GM18505 (cell line): Measurements from ENCODE around the gene TEKT5.
"Not testable (repeated sequence)": the region's sequence is repeated elsewhere in the genome, so short reads cannot be mapped to it uniquely, and the experiment has no call there.

ENCODE experiments used
- ATAC-seq: cut with Tn5 transposase; IDR thresholded peaks from one replicate; pipeline ENCODE4 v1.9.1; 2021; ENCODE audit not compliant: unreplicated experiment
- POLR2A ChIP-seq: IDR thresholded peaks from 4 replicates; pipeline ENCODE4 v1.6.1; 2011; ENCODE audit warnings: borderline replicate concordance; ENCODE audit not compliant: insufficient read depth, insufficient read length; ENCODE audit errors: extremely low read depth

TEKT5 gene

GRCh38 chr16:10624527-10624926 is 70.2 kb downstream of the TEKT5 start:
- no peak for ATAC-seq
- no peak for TF ChIP-seq POLR2A

DNA sequence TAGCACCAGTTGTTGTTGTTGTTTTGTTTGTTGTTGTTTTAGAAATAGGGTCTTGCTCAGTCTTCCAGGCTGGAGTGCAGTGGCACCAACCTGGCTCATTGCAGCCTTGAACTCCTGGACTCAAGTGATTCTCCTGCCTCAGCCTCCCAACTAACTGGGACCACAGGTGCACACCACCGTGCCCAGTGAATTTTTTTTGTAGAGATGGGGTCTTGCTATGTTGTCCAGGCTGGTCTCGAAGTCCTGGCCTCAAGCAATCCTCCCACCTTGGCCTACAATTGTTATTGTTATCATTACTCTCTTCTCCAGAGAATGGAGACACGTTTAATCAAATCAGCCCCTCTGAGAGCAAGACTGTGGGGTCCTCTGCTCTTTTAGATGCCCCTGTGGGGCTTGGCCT is 71.7 kb downstream of the TEKT5 start:
- ATAC-seq: no peak
- no peak for TF ChIP-seq POLR2A

DNA sequence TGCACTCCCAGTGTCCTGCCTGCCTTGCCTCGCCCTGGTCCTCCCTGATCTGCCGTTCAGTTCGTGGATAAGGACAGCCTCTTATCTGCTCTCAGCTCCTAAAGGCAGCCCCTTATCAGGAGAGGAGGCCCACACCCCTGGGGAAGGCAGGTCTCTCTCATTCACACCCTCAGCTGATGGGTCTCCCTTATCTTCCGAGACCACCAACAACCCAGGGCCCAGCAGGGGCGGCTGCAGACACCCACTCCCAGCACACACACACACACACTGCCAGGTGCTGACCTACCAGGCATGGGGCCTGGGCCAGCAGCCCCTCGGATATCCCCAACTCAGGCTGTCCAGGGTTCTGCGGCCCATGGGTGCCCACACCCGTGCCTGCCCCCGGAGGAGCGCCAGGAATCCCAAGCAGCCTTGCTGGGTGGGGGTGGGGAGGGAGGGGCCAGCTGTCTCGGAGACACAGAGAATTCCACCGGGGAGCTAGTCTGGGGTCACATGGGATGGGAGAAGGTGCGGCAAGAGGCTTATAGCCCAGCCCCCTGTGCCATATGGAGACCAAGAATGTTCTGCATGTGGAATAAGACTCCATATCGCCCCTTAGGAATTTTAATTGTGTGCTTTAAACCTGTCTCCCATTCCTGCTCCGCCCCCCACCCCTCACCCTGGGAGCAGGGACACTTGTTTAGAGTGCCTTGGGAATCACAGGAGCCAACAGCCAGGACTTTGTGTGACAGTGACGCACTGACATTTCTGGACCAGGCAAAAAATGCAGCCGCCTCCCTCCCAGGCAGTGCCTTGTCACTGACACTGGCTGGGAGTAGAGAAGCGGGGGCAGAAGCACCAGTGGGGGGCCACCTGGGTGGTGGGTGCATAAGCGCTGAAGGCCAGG is 72.5 kb downstream of the TEKT5 start:
- ATAC-seq: no peak
- no peak for TF ChIP-seq POLR2A

- not testable (repeated sequence) for ATAC-seq
These were observed 73.3 kb downstream of the TEKT5 start for GRCh38 chr16:10621216-10621949.

GRCh38 chr16:10620120-10620519 is 74.6 kb downstream of the TEKT5 start:
- TF ChIP-seq POLR2A: no peak
- ATAC-seq: no peak

- no peak for ATAC-seq
- TF ChIP-seq POLR2A: no peak
These were observed 75.4 kb downstream of the TEKT5 start for GRCh38 chr16:10619271-10619849.

DNA sequence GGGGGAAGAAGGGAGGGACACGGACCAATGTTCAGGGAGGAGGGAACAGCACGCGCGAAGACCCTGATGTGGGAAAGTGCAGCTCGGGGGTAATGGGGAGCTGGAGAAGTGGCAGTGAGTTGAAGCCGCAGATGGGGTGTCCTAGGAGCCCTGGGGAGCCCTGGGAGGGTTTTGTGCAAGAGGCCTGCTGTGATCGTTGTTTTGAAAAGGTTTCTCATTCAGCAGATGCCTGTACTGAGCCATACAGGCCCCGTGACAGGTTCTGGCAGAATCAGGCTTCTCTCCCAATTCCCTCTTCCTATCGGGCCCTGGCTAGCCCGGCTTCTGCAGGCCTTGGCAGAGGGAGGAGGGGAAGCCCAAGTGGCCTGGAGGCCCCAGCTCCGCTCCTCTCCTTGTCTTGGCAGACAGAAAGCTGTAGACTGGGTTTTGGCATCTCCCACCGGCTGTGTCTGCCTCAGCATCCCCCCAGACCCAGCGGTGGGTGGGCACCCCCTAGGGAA is 76.0 kb downstream of the TEKT5 start:
- no peak for TF ChIP-seq POLR2A
- ATAC-seq: no peak

DNA sequence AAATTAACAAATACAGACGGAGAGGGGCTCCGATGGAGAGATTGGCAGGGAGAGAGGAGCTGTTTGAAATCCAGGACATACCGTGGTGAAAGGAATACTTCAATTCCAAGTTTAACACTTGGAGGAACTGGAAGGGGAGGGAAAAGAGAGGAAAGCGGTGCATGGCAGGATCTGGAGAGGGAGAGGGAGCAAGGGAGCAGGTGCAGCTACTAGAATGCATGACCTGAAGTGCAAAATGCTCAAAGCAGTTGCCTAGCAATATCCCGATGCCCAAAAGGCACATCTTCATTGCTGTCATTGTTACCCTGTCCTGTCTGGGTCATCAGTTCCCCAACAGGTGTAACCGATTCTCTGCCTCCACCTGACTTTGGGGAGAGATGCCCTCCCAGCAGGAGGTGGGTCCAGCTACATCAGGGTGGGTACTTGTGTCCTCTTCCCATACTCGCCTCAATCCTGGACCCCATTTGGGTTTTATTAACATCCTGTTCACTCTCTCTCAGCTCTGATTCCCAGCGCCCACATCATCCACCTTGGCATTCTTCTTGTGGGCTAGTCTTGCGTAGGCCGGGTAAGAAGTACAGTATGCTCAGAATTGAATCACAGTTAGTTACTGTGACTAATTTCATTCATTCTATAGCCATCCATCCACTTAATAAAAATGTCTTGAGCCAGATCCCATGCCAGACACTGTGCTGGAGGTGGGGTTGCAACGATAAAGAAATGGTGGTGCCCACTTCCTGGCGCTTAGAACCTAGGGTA is 76.9 kb downstream of the TEKT5 start:
- no peak for ATAC-seq
- TF ChIP-seq POLR2A: no peak

DNA sequence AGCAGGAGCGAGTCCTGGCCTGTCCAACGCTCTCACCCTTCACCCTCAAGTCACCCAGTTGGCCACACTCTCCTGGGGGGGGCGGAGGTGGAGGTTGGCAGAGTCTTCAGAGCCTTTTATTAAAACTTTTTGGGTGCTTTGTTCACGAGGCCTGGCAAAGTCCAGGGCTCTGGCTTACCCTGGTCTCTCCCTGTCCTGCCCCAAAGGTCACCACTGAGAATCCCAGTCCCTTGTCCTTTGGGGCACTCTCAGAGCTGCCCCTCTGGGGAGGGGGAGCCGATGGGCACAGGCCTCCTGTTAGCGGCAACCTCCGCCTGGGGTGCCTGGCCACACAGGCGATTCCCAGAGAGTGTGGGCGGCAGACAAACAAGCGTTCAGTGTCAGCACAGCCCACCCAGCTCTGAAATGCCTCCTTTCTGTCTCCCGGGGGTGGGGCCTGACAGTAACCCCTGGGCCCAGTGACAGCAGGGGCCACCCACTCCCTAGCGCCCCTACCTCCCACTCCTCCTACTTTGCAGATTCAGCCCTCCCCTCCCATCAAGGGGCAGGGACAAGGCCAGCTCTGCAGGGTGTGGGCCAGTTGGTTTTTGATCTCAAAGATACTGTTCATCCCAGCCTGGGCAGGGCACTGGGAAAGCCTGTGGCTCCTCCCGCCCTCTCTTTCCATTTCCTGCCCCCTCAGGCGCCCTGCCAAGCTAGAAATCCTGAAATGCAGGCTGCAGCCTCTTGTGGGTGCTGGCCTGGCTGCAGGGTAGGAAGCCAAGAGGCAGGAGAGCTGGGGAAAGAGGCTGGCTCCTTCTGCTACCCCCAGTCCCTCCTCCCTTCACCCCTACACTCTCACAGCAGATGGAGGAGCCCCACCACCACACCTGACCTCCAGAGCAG is 77.7 kb downstream of the TEKT5 start:
- no peak for TF ChIP-seq POLR2A
- ATAC-seq: no peak

DNA sequence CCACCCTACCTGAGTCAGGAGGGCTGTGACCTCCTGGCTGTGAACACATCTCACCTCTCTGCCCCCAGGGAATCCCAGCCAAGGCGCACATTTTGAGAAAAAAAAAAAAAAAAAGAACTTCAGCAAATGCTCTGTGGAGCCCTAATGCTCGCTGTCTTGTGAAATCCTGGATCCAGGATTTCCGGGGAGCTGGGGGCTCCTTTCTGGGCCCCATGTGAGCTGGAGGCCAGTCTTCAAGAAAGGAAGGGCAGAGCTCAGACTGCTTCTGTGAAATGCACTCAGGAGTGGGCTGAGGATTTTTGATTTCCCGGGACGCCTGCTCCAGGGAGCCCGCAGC is 78.3 kb downstream of the TEKT5 start:
- no peak for TF ChIP-seq POLR2A
- ATAC-seq: no peak

- no peak for ATAC-seq
These were observed 80.0 kb downstream of the TEKT5 start for GRCh38 chr16:10614685-10615084.

DNA sequence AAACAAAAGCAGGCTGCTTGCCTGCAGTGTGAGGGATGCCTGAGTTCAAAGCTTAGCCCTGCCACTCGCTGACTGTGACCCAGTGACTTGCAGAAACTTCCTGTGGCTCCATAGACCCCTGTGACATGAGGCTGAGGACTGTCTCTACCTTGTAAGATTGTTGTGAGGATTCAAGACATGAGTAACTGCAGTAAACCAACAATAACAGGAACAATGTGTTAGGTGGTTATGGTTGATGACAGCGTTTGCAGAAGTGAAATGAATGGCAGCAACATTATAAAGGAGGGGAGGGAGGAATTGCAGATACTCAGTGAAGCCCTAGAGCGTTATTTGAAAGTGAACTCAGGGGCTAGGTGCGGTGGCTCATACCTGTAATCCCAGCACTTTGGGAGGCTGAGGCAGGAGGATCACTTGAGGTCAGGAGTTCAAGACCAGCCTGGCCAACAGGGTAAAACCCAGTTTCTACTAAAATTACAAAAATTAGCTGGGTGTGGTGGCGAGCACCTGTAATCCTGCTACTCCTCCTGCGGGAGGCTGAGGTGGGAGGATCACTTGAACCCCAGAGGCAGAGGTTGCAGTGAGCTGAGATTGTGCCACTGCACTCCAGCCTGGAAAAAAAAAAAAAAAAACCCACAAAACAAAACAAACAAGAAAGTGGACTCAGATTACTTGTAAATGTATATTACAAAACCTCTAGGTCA is 80.8 kb downstream of the TEKT5 start:
- no peak for TF ChIP-seq POLR2A
- no peak for ATAC-seq

More at GRCh38 chr16:10614685-10615084, 80.0 kb downstream of the TEKT5 start:
- TF ChIP-seq POLR2A: no peak
